Trophoblast cell (in vitro differentiated cells and primary cell): Measurements from ENCODE around the gene MMP27.

ENCODE experiments used
- DNase-seq, 2 donors: peaks; one replicate each; pipeline ENCODE4 v3.0.0-alpha.2; 2016
- H2AFZ ChIP-seq: 2 replicates; pipeline ENCODE4 v1.6.1; 2013; ENCODE audit warnings: low read length, moderate library complexity, mild to moderate bottlenecking; ENCODE audit not compliant: insufficient read depth, poor library complexity
- H2AK5ac ChIP-seq: 2 replicates; pipeline ENCODE4 v1.6.1; 2013; ENCODE audit warnings: mild to moderate bottlenecking, low read length
- H2BK120ac ChIP-seq: 2 replicates; pipeline ENCODE4 v1.6.1; 2013; ENCODE audit warnings: low read length, mild to moderate bottlenecking, moderate library complexity; ENCODE audit not compliant: insufficient read depth, poor library complexity
- H2BK12ac ChIP-seq: 2 replicates; pipeline ENCODE4 v1.6.1; 2013; ENCODE audit warnings: mild to moderate bottlenecking, low read length, moderate library complexity
- H2BK5ac ChIP-seq: 2 replicates; pipeline ENCODE4 v1.6.1; 2013; ENCODE audit warnings: low read length, low read depth, moderate library complexity, mild to moderate bottlenecking; ENCODE audit not compliant: poor library complexity
- H3K14ac ChIP-seq: 2 replicates; pipeline ENCODE4 v1.6.1; 2013; ENCODE audit warnings: mild to moderate bottlenecking, low read length
- H3K18ac ChIP-seq: 2 replicates; pipeline ENCODE4 v1.6.1; 2013; ENCODE audit warnings: mild to moderate bottlenecking, low read length
- H3K23ac ChIP-seq: 2 replicates; pipeline ENCODE4 v1.6.1; 2013; ENCODE audit warnings: low read length
- H3K27ac ChIP-seq: 2 replicates; pipeline ENCODE4 v1.5.1; 2013; ENCODE audit warnings: low read depth, mild to moderate bottlenecking, inconsistent platforms, low read length, moderate library complexity
- H3K27me3 ChIP-seq: 2 replicates; pipeline ENCODE4 v1.6.1; 2013; ENCODE audit warnings: inconsistent platforms, mild to moderate bottlenecking, low read length, moderate library complexity; ENCODE audit not compliant: insufficient read depth
- H3K36me3 ChIP-seq, 2 experiments: 1 replicate in 1 of 2; 2 replicates in 1 of 2; pipeline ENCODE4 v1.6.1; 2013; ENCODE audit warnings: low read length in 2 of 2, mild to moderate bottlenecking in 2 of 2, moderate library complexity in 1 of 2; ENCODE audit not compliant: insufficient read depth in 2 of 2, control insufficient read depth in 1 of 2
- H3K4ac ChIP-seq: 2 replicates; pipeline ENCODE4 v1.6.1; 2013; ENCODE audit warnings: low read depth, mild to moderate bottlenecking, low read length, moderate library complexity
- H3K4me1 ChIP-seq, 2 experiments: 1 replicate in 1 of 2; 2 replicates in 1 of 2; pipeline ENCODE4 v1.6.1; 2013; ENCODE audit warnings: low read length in 2 of 2, mild to moderate bottlenecking in 2 of 2, moderate library complexity in 1 of 2; ENCODE audit not compliant: insufficient read depth in 2 of 2, control insufficient read depth in 1 of 2
- H3K4me2 ChIP-seq: 2 replicates; pipeline ENCODE4 v1.6.1; 2013; ENCODE audit warnings: inconsistent platforms, mild to moderate bottlenecking, low read length, moderate library complexity
- H3K4me3 ChIP-seq: 2 replicates; pipeline ENCODE4 v1.5.1; 2013; ENCODE audit warnings: mild to moderate bottlenecking, low read depth, low read length, inconsistent platforms
- H3K79me1 ChIP-seq: one replicate; pipeline ENCODE4 v1.6.1; 2013; ENCODE audit warnings: low read length
- H3K79me2 ChIP-seq: 2 replicates; pipeline ENCODE4 v1.6.1; 2013; ENCODE audit warnings: low read length, mild to moderate bottlenecking; ENCODE audit not compliant: control insufficient read depth, insufficient read depth, poor library complexity
- H3K9ac ChIP-seq: 2 replicates; pipeline ENCODE4 v1.6.1; 2013; ENCODE audit warnings: mild to moderate bottlenecking, low read length
- H3K9me3 ChIP-seq: 2 replicates; pipeline ENCODE4 v1.6.1; 2013; ENCODE audit warnings: low read depth, mild to moderate bottlenecking, control low read depth, inconsistent platforms, low read length; ENCODE audit not compliant: insufficient read depth
- H4K12ac ChIP-seq: 2 replicates; pipeline ENCODE4 v1.6.1; 2013; ENCODE audit warnings: low read depth, mild to moderate bottlenecking, low read length, moderate library complexity
- H4K8ac ChIP-seq: 2 replicates; pipeline ENCODE4 v1.6.1; 2013; ENCODE audit warnings: low read depth, mild to moderate bottlenecking, low read length, moderate library complexity
- H4K91ac ChIP-seq: one replicate; pipeline ENCODE4 v1.6.1; 2013; ENCODE audit warnings: low read depth, mild to moderate bottlenecking, low read length, moderate library complexity
- WGBS: extraction: QIAGEN DNeasy Blood & Tissue Kit; methylation state at CpG from one replicate; pipeline ENCODE4 v1.1.7; 2013; ENCODE audit warnings: missing lambda C conversion rate; ENCODE audit not compliant: insufficient read length, insufficient coverage; ENCODE audit errors: extremely low coverage; 5-methylcytosine and 5-hydroxymethylcytosine counted together

MMP27 gene

DNA sequence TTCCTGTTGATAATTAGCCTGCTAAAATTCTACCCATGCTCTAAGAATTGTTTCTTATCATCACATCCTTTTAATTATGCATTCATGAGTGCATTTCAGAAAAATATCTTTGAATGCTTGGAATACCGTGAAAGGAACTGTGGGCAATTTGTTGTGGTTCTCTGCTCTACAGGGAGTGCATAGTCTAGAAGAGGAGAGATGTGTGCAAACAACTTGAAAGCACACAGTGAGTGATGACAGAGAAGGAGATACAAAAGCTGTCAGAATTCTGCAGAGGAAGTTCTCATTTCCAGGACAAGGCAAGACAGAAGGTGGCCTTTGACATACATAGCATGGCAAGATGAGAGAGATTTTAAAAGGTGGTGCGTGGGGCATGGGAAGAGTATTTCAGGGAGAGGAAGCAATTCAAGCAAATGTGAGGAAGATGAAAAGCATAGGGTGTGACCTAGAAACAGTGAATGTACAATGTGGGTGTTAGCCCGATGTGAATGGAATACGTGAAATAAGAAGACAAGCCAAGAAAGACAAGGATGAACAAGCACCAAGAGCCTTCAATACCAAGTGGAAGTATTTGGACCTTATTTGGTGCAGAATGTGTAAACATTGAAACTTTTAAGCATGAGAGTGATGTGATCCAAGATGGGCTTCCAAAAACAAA is 14.2 kb upstream of the MMP27 start:
- Histone ChIP-seq H3K27ac (no peak overlapping the region), H4K12ac (no peak overlapping the region), H3K79me1 (no peaks in the 10 kb centered on the region), H3K36me3 (no peaks in the 10 kb centered on the region), H3K4ac (no peak overlapping the region), H4K8ac (no peak overlapping the region), H2BK120ac (no peak overlapping the region), H3K9me3 (no peaks in the 10 kb centered on the region), H3K79me2 (no peaks in the 10 kb centered on the region), H2BK12ac (no peak overlapping the region), H3K23ac (no peak overlapping the region), H3K14ac (no peak overlapping the region), H3K18ac (no peak overlapping the region), H3K4me3 (no peak overlapping the region), H2AFZ (no peak overlapping the region), H3K9ac (no peak overlapping the region), H3K27me3 (no peaks in the 10 kb centered on the region), H2BK5ac (no peak overlapping the region), H3K4me1 (no peaks in the 10 kb centered on the region), H4K91ac (no peak overlapping the region), H2AK5ac (no peak overlapping the region), H3K4me2 (no peak overlapping the region)
- peak in 1 of 2 donors; percentile 14 for DNase-seq
- no CpG with 5 or more reads among the region's 4 CpGs for WGBS

GRCh38 chr11:102717280-102717679 is 11.7 kb upstream of the MMP27 start:
- no peaks in the 10 kb centered on the region for H3K79me2 ChIP-seq
- no peak overlapping the region for H3K4me3 ChIP-seq
- no peak overlapping the region for H3K18ac ChIP-seq
- no peak overlapping the region for H4K8ac ChIP-seq
- no peak overlapping the region for H4K12ac ChIP-seq
- H3K4ac ChIP-seq = no peak overlapping the region
- H3K79me1 ChIP-seq = no peaks in the 10 kb centered on the region
- no peak overlapping the region for H2BK5ac ChIP-seq
- no peak overlapping the region for H3K4me2 ChIP-seq
- H2AFZ ChIP-seq = no peak overlapping the region
- H3K27ac ChIP-seq = no peak overlapping the region
- H2BK120ac ChIP-seq = no peak overlapping the region
- no peaks in the 10 kb centered on the region for H3K27me3 ChIP-seq
- DNase-seq = no peak
- H3K23ac ChIP-seq = no peak overlapping the region
- H3K36me3 ChIP-seq = no peaks in the 10 kb centered on the region
- no peak overlapping the region for H2BK12ac ChIP-seq
- H2AK5ac ChIP-seq = no peak overlapping the region
- H3K14ac ChIP-seq = no peak overlapping the region
- no peak overlapping the region for H3K9ac ChIP-seq
- H3K4me1 ChIP-seq = no peaks in the 10 kb centered on the region
- no peak overlapping the region for H4K91ac ChIP-seq
- H3K9me3 ChIP-seq = no peaks in the 10 kb centered on the region

- no CpG with 5 or more reads among the region's 1 CpG for WGBS
- H3K4me3 ChIP-seq = no peak overlapping the region
- H3K14ac ChIP-seq = no peak overlapping the region
These were observed 11.0 kb upstream of the MMP27 start for GRCh38 chr11:102716527-102716926.

DNA sequence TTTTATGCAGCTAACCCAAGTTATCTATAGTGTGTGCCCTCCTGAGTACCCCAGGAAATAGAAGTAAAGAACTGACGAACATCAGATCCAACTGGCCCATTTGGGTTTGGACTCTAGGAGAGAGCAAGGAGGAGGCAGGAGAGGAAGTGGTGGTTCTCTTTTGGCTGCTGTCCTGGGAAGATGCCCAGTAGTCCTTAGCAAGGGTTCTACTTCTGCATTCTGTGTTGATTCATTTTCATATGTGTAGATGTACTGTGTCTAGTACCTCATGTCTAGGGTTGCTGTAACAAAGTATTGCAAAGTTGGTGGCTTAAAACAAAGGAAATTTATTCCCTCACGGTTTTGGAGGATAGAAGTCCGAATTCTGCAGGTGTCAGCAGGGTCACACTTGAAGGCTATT is 6.6 kb upstream of the MMP27 start:
- Histone ChIP-seq H2AK5ac (no peak overlapping the region), H3K79me2 (no peaks in the 10 kb centered on the region), H2BK12ac (no peak overlapping the region), H3K14ac (no peak overlapping the region), H3K4me1 (no peaks in the 10 kb centered on the region), H2BK5ac (no peak overlapping the region), H3K4ac (no peak overlapping the region), H2BK120ac (no peak overlapping the region), H3K9ac (no peak overlapping the region), H2AFZ (no peak overlapping the region), H3K4me3 (no peak overlapping the region), H4K12ac (no peak overlapping the region), H4K8ac (no peak overlapping the region), H3K27ac (no peak overlapping the region), H3K36me3 (no peaks in the 10 kb centered on the region), H3K79me1 (no peaks in the 10 kb centered on the region), H3K27me3 (no peaks in the 10 kb centered on the region), H4K91ac (no peak overlapping the region), H3K23ac (no peak overlapping the region), H3K9me3 (no peaks in the 10 kb centered on the region), H3K4me2 (no peak overlapping the region), H3K18ac (no peak overlapping the region)
- WGBS = no CpG with 5 or more reads among the region's 3 CpGs
- DNase-seq = no peak

More at GRCh38 chr11:102716527-102716926, 11.0 kb upstream of the MMP27 start:
- DNase-seq = no peak
- Histone ChIP-seq H3K27me3 (no peaks in the 10 kb centered on the region), H3K4ac (no peak overlapping the region), H3K9ac (no peak overlapping the region), H2BK5ac (no peak overlapping the region), H3K18ac (no peak overlapping the region), H4K91ac (no peak overlapping the region), H2BK120ac (no peak overlapping the region), H3K4me2 (no peak overlapping the region), H4K8ac (no peak overlapping the region), H3K79me2 (no peaks in the 10 kb centered on the region), H2AK5ac (no peak overlapping the region), H3K23ac (no peak overlapping the region), H2AFZ (no peak overlapping the region), H3K79me1 (no peaks in the 10 kb centered on the region), H3K9me3 (no peaks in the 10 kb centered on the region), H3K27ac (no peak overlapping the region), H3K36me3 (no peaks in the 10 kb centered on the region), H2BK12ac (no peak overlapping the region), H4K12ac (no peak overlapping the region), H3K4me1 (no peaks in the 10 kb centered on the region)
